DOHH2 (cell line): ENCODE data around the gene SRP19.
"Not testable (repeated sequence)": the region's sequence is repeated elsewhere in the genome, so short reads cannot be mapped to it uniquely, and the experiment has no call there.

ENCODE experiments used
- H3F3A ChIP-seq: fragments of 200-600 bp; sonication (generic), shearing (Covaris generic); 2 replicates; pipeline ENCODE4 v1.6.0; 2016; ENCODE audit warnings: antibody characterized with exemption, mild to moderate bottlenecking; ENCODE audit not compliant: control insufficient read depth, insufficient read depth
- H3K27ac ChIP-seq: fragments of 200-600 bp; sonication (generic); 2 replicates; pipeline ENCODE4 v1.5.1; 2014; ENCODE audit warnings: low read depth, mild to moderate bottlenecking, low read length, moderate library complexity
- H3K27me3 ChIP-seq: fragments of 200-600 bp; sonication (generic); 2 replicates; pipeline ENCODE4 v1.6.1; 2014; ENCODE audit warnings: mild to moderate bottlenecking, low read length, mixed read lengths; ENCODE audit not compliant: control insufficient read depth
- H3K36me3 ChIP-seq: fragments of 200-600 bp; sonication (generic); 2 replicates; pipeline ENCODE4 v1.6.1; 2014; ENCODE audit warnings: mild to moderate bottlenecking, low read length, moderate library complexity, mixed read lengths; ENCODE audit not compliant: control insufficient read depth
- H3K4me1 ChIP-seq: fragments of 200-600 bp; sonication (generic); 2 replicates; pipeline ENCODE4 v1.6.1; 2014; ENCODE audit warnings: mild to moderate bottlenecking, low read length, mixed read lengths; ENCODE audit not compliant: control insufficient read depth
- H3K4me2 ChIP-seq: fragments of 200-600 bp; sonication (generic); 2 replicates; pipeline ENCODE4 v1.6.0; 2014; ENCODE audit warnings: mild to moderate bottlenecking, low read length, moderate library complexity
- H3K4me3 ChIP-seq: fragments of 200-600 bp; sonication (generic); 2 replicates; pipeline ENCODE4 v1.5.1; 2014; ENCODE audit warnings: mild to moderate bottlenecking, low read length, mixed read lengths
- H3K79me2 ChIP-seq: fragments of 200-600 bp; sonication (generic); 2 replicates; pipeline ENCODE4 v1.6.1; 2014; ENCODE audit warnings: mild to moderate bottlenecking, low read length, mixed read lengths; ENCODE audit not compliant: control insufficient read depth
- H3K9me2 ChIP-seq: fragments of 200-600 bp; sonication (generic); replicated peaks from 2 replicates; pipeline ENCODE4 v1.6.1; 2014; ENCODE audit warnings: mild to moderate bottlenecking, low read length, mixed read lengths; ENCODE audit not compliant: control insufficient read depth
- H3K9me3 ChIP-seq: fragments of 200-600 bp; sonication (generic); 2 replicates; pipeline ENCODE4 v1.6.1; 2014; ENCODE audit warnings: antibody characterized with exemption, low read length, mixed read lengths; ENCODE audit not compliant: control insufficient read depth, insufficient read depth
- H4K20me1 ChIP-seq: fragments of 200-600 bp; sonication (generic); 2 replicates; pipeline ENCODE4 v1.6.0; 2014; ENCODE audit warnings: low read depth, mild to moderate bottlenecking, antibody characterized with exemption, low read length, moderate library complexity; ENCODE audit not compliant: control insufficient read depth, insufficient read depth
- CTCF ChIP-seq: fragments of 200-600 bp; sonication (generic); IDR thresholded peaks from one replicate; pipeline ENCODE4 v1.5.1; 2014; ENCODE audit warnings: antibody characterized with exemption, mild to moderate bottlenecking, low read depth, low read length; ENCODE audit not compliant: poor library complexity, severe bottlenecking
- EZH2phosphoT487 ChIP-seq: fragments of 200-600 bp; sonication (generic); IDR thresholded peaks from 2 replicates; pipeline ENCODE4 v1.6.1; 2017; ENCODE audit warnings: borderline replicate concordance, mild to moderate bottlenecking, antibody characterized with exemption, low read length, moderate library complexity, mixed read lengths

The SRP19 gene

GRCh38 chr5:112892776-112893175 is 31.7 kb downstream of the SRP19 start:
- H3K4me2 ChIP-seq, result no peak overlapping the region
- H3K9me3 ChIP-seq, result no peaks in the 10 kb centered on the region
- H3K36me3 ChIP-seq, result peaks cover 60% of the 10 kb centered on the region
- no peaks in the 10 kb centered on the region for H3K4me1 ChIP-seq
- H3K27ac ChIP-seq, result no peak overlapping the region
- H3F3A ChIP-seq, result no peaks in the 10 kb centered on the region
- no peaks in the 10 kb centered on the region for H3K9me2 ChIP-seq
- TF ChIP-seq CTCF (no peak), EZH2phosphoT487 (no peak)
- no peaks in the 10 kb centered on the region for H3K27me3 ChIP-seq
- no peaks in the 10 kb centered on the region for H4K20me1 ChIP-seq
- no peak overlapping the region for H3K4me3 ChIP-seq
- H3K79me2 ChIP-seq, result peaks cover 48% of the 10 kb centered on the region

GRCh38 chr5:112895682-112896081 is 34.6 kb downstream of the SRP19 start:
- Histone ChIP-seq H3K4me3 (no peak overlapping the region), H3K79me2 (peaks cover 44% of the 10 kb centered on the region), H3K9me2 (no peaks in the 10 kb centered on the region), H3K4me1 (no peaks in the 10 kb centered on the region), H3K4me2 (no peak overlapping the region), H3K9me3 (no peaks in the 10 kb centered on the region), H4K20me1 (no peaks in the 10 kb centered on the region), H3K27me3 (no peaks in the 10 kb centered on the region), H3K27ac (no peak overlapping the region), H3K36me3 (peaks cover 71% of the 10 kb centered on the region), H3F3A (no peaks in the 10 kb centered on the region)
- TF ChIP-seq EZH2phosphoT487, result no peak
- no peak for TF ChIP-seq CTCF

GRCh38 chr5:112902561-112902960 is 41.5 kb downstream of the SRP19 start:
- no peaks in the 10 kb centered on the region for H3K9me3 ChIP-seq

GRCh38 chr5:112904996-112905395 is 43.9 kb downstream of the SRP19 start:
- Histone ChIP-seq H3K36me3 (peaks cover 73% of the 10 kb centered on the region), H3K79me2 (peaks cover 54% of the 10 kb centered on the region)
- H3K4me3 ChIP-seq, H3K27me3 ChIP-seq, H3K27ac ChIP-seq, H4K20me1 ChIP-seq, H3K4me2 ChIP-seq, H3K9me3 ChIP-seq, H3F3A ChIP-seq, H3K9me2 ChIP-seq, H3K4me1 ChIP-seq: not testable (repeated sequence)

More at GRCh38 chr5:112902561-112902960, 41.5 kb downstream of the SRP19 start:
- Histone ChIP-seq H4K20me1 (no peaks in the 10 kb centered on the region), H3K36me3 (peaks cover 76% of the 10 kb centered on the region), H3K4me3 (no peak overlapping the region), H3K27me3 (no peaks in the 10 kb centered on the region), H3K4me1 (no peaks in the 10 kb centered on the region), H3K27ac (no peak overlapping the region), H3F3A (0 out of 2 replicates have a peak, but pooled peaks cover 2% of the 10 kb centered on the region), H3K9me2 (no peaks in the 10 kb centered on the region), H3K79me2 (peaks cover 58% of the 10 kb centered on the region), H3K4me2 (no peak overlapping the region)
- TF ChIP-seq EZH2phosphoT487, result no peak
- TF ChIP-seq CTCF, result no peak
